ENCODE results near the gene GPR78.

- TF ChIP-seq CTCF (IDR thresholded peaks at IDR 0.05) (no peak), POLR2A (IDR thresholded peaks at IDR 0.05) (no peak), EP300 (IDR thresholded peaks at IDR 0.05) (no peak)
These were observed 26.3 kb downstream of the GPR78 start for GRCh38 chr4:8606476-8606875.

Data from sigmoid colon (tissue), 4 donors.